ENCODE measurements around the gene ADAMTSL3.

ADAMTSL3 gene

GRCh38 chr15:83671603-83672002 is 17.7 kb downstream of the ADAMTSL3 start:
- no peak for TF ChIP-seq POLR2A (IDR thresholded peaks at IDR 0.05; ENCODE audit: low read length)
- TF ChIP-seq GATA1 (IDR thresholded peaks at IDR 0.05; ENCODE audit: low read depth, low read length): no peak
- no peak for DNase-seq

- no peak for DNase-seq
Measured at GRCh38 chr15:83673385-83673784, 19.5 kb downstream of the ADAMTSL3 start.

GRCh38 chr15:83682476-83683088 is 28.7 kb downstream of the ADAMTSL3 start:
- DNase-seq: no peak
- TF ChIP-seq GATA1 (IDR thresholded peaks at IDR 0.05; ENCODE audit: low read depth, low read length): no peak

More at GRCh38 chr15:83673385-83673784, 19.5 kb downstream of the ADAMTSL3 start:
- TF ChIP-seq GATA1 (IDR thresholded peaks at IDR 0.05; ENCODE audit: low read depth, low read length) (no peak), POLR2A (IDR thresholded peaks at IDR 0.05; ENCODE audit: low read length) (no peak)

- no peak for TF ChIP-seq POLR2A (IDR thresholded peaks at IDR 0.05; ENCODE audit: low read length)
- TF ChIP-seq GATA1 (IDR thresholded peaks at IDR 0.05; ENCODE audit: low read depth, low read length): no peak
- no peak for DNase-seq
Measured at GRCh38 chr15:83685916-83686332, 32.0 kb downstream of the ADAMTSL3 start.

- TF ChIP-seq POLR2A (IDR thresholded peaks at IDR 0.05; ENCODE audit: low read length) (no peak), GATA1 (IDR thresholded peaks at IDR 0.05; ENCODE audit: low read depth, low read length) (no peak)
- DNase-seq: no peak
Measured at GRCh38 chr15:83688201-83688600, 34.3 kb downstream of the ADAMTSL3 start.

- TF ChIP-seq GATA1 (IDR thresholded peaks at IDR 0.05; ENCODE audit: low read depth, low read length) (no peak), POLR2A (IDR thresholded peaks at IDR 0.05; ENCODE audit: low read length) (no peak)
- DNase-seq: no peak
Measured at GRCh38 chr15:83690676-83691075, 36.8 kb downstream of the ADAMTSL3 start.

GRCh38 chr15:83692746-83693581 is 39.0 kb downstream of the ADAMTSL3 start:
- TF ChIP-seq POLR2A (IDR thresholded peaks at IDR 0.05; ENCODE audit: low read length) (no peak), GATA1 (IDR thresholded peaks at IDR 0.05; ENCODE audit: low read depth, low read length) (no peak)
- no peak for DNase-seq

GRCh38 chr15:83694015-83694414 is 40.1 kb downstream of the ADAMTSL3 start:
- TF ChIP-seq POLR2A (IDR thresholded peaks at IDR 0.05; ENCODE audit: low read length) (no peak), GATA1 (IDR thresholded peaks at IDR 0.05; ENCODE audit: low read depth, low read length) (no peak)
- DNase-seq: no peak

GRCh38 chr15:83694536-83694935 is 40.6 kb downstream of the ADAMTSL3 start:
- no peak for DNase-seq
- no peak for TF ChIP-seq POLR2A (IDR thresholded peaks at IDR 0.05; ENCODE audit: low read length)
- TF ChIP-seq GATA1 (IDR thresholded peaks at IDR 0.05; ENCODE audit: low read depth, low read length): no peak

GRCh38 chr15:83695246-83695645 is 41.3 kb downstream of the ADAMTSL3 start:
- TF ChIP-seq POLR2A (IDR thresholded peaks at IDR 0.05; ENCODE audit: low read length): no peak
- no peak for TF ChIP-seq GATA1 (IDR thresholded peaks at IDR 0.05; ENCODE audit: low read depth, low read length)
- DNase-seq: no peak

GRCh38 chr15:83695901-83696425 is 42.0 kb downstream of the ADAMTSL3 start:
- TF ChIP-seq POLR2A (IDR thresholded peaks at IDR 0.05; ENCODE audit: low read length) (no peak), GATA1 (IDR thresholded peaks at IDR 0.05; ENCODE audit: low read depth, low read length) (no peak)
- DNase-seq: no peak

GRCh38 chr15:83697716-83698115 is 43.8 kb downstream of the ADAMTSL3 start:
- no peak for DNase-seq
- TF ChIP-seq GATA1 (IDR thresholded peaks at IDR 0.05; ENCODE audit: low read depth, low read length) (no peak), POLR2A (IDR thresholded peaks at IDR 0.05; ENCODE audit: low read length) (no peak)

GRCh38 chr15:83698294-83698693 is 44.4 kb downstream of the ADAMTSL3 start:
- no peak for DNase-seq
- TF ChIP-seq POLR2A (IDR thresholded peaks at IDR 0.05; ENCODE audit: low read length) (no peak), GATA1 (IDR thresholded peaks at IDR 0.05; ENCODE audit: low read depth, low read length) (no peak)

GRCh38 chr15:83699028-83699427 is 45.1 kb downstream of the ADAMTSL3 start:
- no peak for DNase-seq
- TF ChIP-seq GATA1 (IDR thresholded peaks at IDR 0.05; ENCODE audit: low read depth, low read length) (no peak), POLR2A (IDR thresholded peaks at IDR 0.05; ENCODE audit: low read length) (no peak)

All from erythroblast (primary cell).